Raji (cell line): ENCODE measurements around the gene DPYSL4.

Experiments used
- POLR2A ChIP-seq: IDR thresholded peaks from 2 replicates; pipeline ENCODE4 v1.6.1; 2011; ENCODE audit warnings: low read depth, low read length, control low read depth; ENCODE audit not compliant: insufficient read depth

Gene DPYSL4

GRCh38 chr10:132196178-132197113 is 9.7 kb downstream of the DPYSL4 start:
- TF ChIP-seq POLR2A = no peak

GRCh38 chr10:132197271-132198067 is 10.7 kb downstream of the DPYSL4 start:
- TF ChIP-seq POLR2A = no peak

- TF ChIP-seq POLR2A = no peak
These were observed 11.3 kb downstream of the DPYSL4 start for GRCh38 chr10:132198068-132198370.

- TF ChIP-seq POLR2A = no peak
These were observed 11.8 kb downstream of the DPYSL4 start for GRCh38 chr10:132198381-132199181.

- TF ChIP-seq POLR2A = no peak
These were observed 12.6 kb downstream of the DPYSL4 start for GRCh38 chr10:132199268-132199853.

GRCh38 chr10:132199854-132200311 is 13.1 kb downstream of the DPYSL4 start:
- TF ChIP-seq POLR2A = no peak

- no peak for TF ChIP-seq POLR2A
These were observed 13.8 kb downstream of the DPYSL4 start for GRCh38 chr10:132200344-132201110.

- TF ChIP-seq POLR2A = no peak
These were observed 14.6 kb downstream of the DPYSL4 start for GRCh38 chr10:132201111-132201969.

- no peak for TF ChIP-seq POLR2A
These were observed 15.6 kb downstream of the DPYSL4 start for GRCh38 chr10:132202070-132202970.

GRCh38 chr10:132203256-132204077 is 16.7 kb downstream of the DPYSL4 start:
- no peak for TF ChIP-seq POLR2A

- TF ChIP-seq POLR2A = no peak
These were observed 17.5 kb downstream of the DPYSL4 start for GRCh38 chr10:132204078-132204780.
